ENCODE data around the gene HOXB1.

The HOXB1 gene

DNA sequence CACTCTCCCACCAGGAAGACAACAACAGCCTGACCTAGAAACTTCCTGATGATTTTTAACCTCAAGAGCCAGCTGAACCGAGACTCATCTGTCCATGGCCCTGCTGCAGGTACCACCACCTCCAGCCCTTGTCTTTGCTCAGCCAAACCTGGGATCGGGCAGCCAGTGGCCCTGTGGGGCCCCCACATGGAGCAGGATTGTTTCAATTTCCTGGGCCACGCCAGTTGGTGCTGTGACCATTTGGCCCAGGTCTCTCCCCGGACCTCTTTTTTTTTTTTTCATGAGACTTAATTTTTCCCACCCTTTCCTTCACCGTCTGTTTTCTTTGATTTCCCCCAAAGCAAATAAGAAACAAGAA, 22.4 kb upstream of the HOXB1 start:
- no peak for DNase-seq

DNA sequence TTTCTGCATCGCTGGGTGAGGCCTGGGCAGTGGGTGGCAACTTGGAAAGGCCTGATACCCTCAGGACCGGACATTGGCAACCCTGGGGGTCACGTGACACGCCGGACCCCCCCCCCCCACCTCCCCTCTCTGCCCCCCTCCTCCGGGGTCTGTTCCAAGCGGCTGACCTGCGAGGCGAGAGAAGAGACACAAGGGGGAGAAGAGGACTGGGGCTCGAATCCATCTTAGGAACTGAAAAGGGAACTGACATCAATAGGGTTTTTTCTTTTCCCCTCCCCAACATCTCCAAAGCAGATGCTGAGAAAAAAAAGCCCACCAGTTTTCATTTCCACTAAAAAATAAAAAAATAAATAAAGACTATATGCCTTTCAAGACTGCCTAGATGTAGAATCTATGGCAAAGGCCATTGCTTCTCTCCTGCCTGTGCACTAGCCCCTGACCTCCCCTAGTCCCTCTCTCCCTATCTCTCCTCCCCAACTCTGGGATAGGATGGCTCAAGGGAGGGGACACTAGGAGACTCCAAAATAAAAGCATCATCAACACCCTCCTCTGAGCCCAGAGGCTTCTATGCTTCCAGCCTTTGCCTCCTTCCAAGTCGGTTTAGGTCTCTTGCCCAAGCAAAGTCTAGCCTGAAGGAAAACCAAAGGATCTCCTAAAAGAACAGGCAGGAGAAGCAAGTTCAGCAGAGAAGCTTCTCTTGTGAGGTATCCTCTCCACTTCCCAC, 21.8 kb upstream of the HOXB1 start:
- DNase-seq: no peak

DNA sequence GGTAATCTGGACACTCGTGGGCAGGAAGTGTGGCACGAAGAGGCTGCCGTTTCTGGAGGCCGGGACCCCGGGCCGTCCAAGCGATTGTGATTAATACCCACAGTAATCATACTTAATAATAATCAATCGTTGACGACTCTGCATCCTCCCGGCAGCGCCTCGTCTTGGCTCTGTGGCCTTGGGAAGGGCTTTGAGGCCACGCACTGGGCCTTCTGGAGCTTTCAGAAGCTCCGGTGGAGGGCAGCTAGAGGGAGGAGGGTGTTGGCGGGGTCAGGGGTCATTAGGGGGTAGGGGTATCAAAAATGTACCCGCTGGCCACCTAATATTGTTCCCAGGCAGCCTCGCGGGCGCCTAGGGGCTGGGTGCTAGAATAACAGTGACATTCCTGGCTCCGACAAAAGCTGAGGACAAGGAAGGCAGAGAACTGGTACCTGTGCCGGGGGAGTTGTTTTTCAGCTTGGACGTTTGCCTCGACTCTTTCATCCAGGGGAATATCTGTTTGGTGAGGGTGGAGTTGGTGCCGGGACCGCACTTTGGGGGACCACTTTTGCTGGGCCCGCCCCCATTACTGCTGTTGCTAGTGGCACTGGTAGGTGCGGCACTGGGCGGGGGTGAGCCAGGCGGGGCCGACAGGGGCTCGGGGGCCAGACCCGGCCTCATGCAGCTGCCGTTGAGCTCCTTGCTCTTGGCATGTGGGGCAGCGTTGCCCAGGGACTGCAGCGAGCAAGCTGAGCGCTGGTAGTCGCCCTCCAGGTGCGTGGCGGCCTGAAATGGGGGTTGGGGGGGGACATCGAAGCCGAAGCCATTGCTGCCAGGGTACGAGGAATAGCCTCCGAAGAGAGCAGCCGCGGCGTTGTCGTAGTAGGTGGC, 21.0 kb upstream of the HOXB1 start:
- DNase-seq: no peak

DNA sequence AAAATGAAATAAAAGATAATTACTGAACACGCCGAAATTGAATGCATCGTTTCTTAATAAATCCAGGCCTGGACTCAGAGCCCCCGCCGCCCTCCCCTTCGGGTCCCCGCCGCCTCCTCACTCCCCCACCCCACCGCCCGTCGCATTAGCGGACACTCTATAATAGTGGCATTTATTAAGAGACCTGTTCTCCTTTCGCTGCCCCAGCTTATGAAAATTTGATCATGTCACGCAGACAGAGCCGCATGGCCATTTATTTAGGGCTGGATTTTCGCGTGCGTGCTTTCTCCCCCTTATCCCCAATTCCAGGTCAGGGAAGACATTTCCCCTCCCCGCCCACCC, 20.4 kb upstream of the HOXB1 start:
- DNase-seq: no peak

DNA sequence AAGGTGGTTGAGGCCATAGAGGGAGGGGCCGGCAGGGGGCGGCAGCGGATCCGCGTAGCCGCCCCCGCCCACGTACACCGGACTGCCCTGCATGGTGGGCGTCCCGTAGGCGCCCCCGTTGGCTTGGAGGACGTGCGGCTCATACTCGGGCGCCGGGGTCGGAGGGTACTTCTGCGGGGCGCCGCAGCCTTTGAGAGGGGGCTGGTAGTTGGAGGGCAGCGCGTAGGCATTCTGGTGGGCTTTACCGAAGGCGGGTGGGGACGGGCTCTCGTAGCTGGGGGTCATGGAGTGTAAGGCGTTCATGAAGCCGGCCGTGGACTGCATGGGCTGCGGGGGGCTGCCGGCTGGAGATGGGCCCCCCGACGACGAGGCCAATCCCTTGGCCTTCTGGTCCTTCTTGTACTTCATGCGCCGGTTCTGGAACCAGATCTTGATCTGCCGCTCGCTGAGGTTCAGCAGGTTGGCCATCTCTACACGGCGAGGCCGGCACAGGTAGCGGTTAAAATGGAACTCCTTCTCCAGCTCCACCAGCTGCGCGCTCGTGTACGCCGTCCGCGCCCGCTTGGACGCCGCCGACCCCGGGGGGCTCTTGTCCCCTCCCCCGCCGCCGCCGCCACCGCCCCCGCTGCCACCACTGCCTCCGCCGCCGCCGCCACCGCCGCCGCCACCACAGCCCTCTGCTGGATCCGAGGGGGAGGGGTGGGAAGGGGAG, 19.8 kb upstream of the HOXB1 start:
- DNase-seq: no peak

DNA sequence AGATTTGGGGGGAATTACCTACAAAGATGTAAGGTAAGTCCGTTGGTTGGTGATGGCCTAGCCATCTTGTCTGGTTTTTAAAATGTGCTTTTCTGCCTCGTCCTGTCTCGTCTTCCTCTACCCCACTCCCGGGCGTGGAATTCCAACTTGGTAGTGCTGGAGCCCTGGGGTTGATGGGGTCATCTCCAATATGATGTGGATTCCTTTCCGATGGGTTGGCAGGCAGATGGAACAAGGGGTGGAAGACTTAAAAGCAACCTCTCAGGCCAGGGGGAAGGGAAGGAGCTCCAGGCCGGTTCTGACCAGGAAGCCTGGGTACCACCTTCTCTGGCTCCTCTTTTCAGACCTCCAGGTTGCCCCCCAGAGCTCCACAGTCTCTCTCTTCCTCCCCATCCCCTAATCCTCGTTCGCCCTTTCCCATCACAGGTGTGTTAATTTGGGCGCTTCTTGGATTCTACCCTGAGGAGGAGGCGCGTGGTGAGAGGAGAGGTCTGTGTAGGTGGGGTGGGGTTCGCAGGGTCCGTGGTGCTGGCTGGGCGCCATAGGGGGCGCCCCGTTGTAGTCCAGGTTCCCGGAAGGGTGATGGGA, 19.2 kb upstream of the HOXB1 start:
- DNase-seq: no peak

DNA sequence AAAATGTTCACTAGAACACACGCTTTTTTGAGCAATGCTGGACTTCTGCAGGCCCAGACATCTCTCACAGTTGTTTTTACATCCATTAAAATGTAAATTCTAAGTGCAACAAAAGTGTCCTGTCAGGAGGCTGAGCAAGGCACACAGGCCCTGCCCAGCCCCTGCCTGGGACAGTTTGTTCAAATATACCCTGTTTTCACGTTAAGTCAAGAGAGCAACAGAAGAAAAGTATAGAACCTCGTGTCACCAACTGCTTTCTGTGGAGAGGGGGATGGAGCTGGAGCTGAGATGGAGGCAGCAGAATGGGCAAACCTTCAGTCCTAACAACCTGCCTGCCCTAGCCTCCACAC, 18.4 kb upstream of the HOXB1 start:
- no peak for DNase-seq

DNA sequence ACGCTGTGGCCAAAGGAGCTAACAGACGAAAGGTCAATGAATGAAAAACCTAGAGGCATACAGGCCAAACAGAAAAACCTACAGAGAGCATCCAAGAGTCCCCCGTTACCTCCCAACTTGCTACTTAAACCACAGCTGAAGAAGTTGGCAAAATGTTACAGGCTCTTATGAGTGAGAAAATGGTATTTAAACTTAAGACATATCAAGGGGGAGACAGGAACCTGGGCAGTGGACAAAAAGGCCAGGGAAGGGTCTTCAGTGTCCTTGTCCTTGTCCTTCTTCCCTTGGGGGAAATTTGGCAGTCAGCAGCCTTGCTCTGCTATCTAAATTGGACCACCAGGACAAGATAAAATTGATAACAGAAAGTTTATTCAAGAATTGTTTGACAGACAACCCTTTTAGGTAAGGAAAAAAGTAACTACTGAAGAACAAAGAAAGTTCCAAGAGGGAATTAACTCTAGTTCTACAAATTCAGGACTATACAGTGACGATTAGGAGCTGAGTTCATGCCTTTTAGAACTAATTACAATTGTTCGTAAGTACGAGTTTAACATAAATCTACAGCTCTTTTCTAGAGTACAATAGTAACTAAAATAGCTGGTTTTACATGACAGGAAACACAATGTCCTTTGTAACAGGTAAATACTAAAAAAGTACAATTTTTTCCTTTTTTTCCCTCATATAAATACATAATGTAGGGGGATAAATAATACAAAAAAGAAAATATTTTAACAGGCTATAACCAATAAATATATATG, 17.9 kb upstream of the HOXB1 start:
- DNase-seq: no peak

DNA sequence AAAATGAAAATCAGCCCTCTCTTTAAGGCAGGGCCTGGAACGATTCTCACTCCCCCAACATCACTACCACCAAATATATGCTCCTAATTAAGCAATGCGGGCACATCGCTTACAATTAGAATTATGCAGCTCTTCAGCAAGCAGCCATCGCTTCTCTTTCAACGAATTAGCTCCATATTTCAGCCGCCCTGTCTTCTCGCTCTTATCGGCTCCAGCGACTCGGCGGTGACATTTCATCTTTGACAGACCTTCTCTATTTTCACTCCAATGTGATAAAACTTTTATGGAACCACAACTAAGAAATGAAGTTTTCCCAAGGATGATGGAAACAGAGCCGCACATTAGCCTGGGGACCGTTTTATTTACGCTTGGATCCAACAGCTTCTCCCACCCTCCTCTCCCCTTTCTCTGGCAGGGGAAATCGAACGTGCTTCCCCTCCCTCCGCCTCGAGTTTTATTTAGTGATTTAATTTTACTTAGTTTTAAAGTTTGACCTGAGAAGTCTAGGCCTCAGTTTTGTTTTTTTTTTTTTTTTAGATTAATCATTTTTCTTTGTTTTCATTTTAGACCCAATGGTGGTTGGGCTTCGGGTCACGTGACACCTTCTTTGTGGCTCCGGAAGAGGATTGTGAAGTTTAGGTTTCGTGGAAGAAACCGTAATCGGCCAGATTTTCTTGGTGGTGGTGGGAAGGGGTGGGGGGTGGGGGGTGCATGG, 17.2 kb upstream of the HOXB1 start:
- DNase-seq: peak; percentile 42

DNA sequence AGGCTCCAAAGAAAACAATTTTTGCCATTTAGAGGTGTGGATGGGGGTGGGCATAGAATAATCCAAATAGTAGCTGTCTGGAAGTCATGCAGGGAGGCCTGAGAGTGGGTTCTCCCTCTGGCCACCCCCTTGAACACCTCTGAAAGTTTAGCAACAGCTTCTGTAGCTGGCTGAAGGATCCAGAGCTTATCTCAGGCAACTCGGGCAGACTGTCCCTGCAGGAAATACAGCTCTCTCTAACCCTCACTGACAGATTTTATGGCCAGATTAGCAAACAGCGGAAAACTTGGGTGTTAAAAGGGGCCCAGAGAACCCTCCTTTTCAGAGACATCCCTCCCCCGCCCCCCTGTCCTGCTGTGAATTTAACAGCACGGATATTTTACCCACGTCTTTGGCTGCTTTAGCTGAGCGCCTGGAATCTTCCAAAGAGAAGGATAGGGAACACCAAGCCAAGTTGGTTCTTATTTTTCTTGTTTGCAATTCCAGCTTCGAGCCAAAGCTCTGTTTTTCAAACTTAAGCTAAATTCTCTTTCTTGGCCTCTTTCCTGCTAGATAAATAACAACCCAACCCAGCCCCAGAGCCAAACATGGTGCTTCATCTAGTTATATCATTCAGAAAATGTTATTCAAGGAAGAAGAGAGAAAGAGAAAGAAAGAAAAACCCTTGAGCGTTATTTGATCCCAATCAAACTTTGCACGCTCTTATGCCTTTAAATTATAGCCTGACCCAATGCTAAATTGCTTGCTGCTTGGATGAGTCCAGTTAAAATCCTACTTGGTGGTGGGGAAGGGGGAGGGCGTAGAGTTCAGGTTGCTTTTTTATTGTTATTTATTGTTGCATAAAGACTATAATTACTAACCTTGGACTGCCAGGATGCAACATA, 16.4 kb upstream of the HOXB1 start:
- no peak for DNase-seq

DNA sequence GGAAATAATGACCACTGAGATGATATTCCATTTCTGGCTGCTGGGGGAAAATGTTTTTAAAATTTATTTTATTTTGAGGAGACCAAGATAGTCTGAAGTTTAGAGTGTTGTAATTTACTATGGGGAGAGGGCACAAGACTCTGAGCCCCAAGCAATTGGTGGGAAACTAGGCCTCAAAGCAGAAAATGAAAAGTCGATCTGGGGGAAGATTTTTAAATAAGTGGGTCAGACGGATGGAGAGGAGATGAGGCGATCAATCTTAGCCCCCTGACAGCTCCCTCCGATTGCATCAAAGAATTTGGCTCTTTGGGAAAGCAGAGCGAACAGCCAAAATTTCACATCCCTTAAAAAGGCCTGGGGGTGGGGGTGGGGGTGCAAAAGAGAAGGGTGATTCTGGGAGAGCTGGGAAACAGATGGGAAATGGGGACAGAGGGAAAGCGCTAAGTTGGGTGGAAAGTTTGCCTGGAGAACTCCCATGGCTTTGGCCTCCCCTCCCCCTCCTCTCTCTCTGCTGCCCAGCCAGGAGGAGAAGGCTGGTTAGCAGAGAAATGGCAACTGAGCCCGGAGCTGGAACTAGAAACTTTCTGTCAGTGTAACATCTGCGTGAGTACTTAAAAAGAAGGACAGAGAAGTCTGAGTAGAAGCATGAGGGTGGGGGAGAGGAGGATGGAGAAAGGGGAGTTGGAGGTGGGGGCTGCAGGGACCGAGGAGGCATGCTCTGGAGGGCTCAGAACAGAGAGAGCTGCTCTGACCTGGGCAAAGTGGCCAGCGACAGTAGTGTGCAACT, 15.5 kb upstream of the HOXB1 start:
- no peak for DNase-seq

DNA sequence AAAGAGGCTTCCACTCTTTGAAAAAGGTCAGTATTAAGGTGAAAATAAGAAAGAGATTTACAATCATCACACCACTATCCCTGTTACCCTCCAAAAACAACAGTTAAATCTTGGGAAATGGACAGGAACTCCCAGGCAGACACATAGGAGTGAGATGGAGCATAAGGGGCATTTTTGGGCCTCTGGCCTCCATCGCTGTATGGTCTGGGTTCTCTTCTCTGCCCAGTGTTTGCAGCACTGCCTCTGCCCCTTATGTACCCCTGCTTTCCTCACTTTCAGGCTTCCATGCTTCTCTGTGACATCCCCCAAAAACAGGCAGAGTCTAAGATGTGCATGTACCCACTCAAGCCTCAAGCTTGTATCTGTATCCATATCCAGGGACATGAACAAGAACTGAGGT, 14.7 kb upstream of the HOXB1 start:
- no peak for DNase-seq

DNA sequence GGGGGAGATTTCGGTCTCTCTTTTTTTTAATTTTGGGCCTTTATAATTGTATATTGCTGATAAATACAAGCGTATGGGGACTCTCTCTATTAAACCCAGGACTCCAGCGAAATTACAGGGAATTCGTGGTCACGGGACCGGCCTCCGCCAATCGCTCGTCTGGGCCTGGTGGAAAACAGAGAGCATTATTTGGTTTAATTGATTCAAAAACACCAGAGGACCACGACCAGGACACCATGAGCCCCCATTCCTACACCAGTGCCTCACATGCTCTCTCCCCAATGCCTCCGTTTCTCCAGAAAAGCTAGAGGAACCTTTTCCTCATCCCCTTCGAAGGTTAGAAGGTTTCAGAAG, 14.2 kb upstream of the HOXB1 start, which contains the start of gene HOXB2:
Gene HOXB2, minus strand, starts transcription at position 88 of the 354 bp plus-strand sequence. CDS start 198 bp downstream, outside the sequence.
- no peak for DNase-seq

DNA sequence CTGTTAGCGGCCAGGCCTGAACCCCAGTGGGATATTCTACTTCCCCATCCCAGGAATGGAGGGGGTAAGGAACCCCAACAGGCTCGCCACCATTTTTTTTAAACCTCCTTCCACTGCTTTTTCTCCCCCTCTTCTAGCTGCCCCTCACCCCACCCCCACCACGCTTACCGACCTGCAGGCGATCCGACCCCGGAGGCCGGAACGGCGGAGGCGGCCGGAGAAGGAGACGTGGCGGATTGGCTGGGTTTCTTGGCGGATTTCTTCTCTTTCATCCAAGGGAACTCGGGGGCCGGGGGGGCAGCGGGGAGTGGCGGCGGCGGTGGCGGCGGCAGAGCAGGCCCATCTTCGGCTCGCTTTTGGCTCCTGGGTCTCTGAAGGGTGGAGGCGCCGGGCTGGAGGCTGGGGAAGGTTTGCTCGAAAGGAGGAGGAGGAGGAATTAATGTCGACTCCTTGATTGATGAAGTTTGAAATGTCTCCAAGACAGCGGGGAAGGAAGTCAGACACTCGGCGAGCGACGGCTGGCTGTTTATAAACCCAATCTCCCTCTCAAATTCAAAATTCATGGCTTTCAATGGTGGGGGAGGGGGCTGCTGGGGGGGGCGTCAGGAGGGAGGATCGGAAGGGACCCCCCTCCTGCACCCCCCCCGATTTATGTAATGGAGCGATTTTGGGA, 13.7 kb upstream of the HOXB1 start:
- peak; percentile 38 for DNase-seq

DNA sequence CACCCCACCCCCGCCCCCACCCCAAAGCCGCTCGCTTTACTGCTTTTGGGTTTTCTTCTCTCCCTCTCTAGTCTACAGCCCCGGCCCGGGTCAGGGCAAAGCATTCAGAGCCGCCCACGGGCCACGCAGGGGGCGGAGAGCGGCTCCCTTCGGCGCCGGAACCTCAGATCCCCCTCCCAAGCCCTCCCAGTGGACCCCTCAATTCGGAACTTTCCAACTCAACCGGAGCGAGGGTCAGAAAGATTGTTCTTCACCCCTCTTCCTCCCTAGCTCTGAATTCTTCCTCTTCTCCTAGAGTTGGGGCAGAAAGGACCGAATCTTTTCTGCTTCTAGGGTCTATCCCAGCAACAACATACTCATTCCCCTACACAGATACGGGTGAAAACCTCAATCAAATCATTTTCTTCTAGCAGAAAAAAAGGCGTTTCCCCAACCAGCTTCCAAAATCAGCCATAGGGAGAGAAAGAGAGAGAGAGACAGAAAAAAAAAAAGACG, 13.1 kb upstream of the HOXB1 start:
- DNase-seq: peak; percentile 60

DNA sequence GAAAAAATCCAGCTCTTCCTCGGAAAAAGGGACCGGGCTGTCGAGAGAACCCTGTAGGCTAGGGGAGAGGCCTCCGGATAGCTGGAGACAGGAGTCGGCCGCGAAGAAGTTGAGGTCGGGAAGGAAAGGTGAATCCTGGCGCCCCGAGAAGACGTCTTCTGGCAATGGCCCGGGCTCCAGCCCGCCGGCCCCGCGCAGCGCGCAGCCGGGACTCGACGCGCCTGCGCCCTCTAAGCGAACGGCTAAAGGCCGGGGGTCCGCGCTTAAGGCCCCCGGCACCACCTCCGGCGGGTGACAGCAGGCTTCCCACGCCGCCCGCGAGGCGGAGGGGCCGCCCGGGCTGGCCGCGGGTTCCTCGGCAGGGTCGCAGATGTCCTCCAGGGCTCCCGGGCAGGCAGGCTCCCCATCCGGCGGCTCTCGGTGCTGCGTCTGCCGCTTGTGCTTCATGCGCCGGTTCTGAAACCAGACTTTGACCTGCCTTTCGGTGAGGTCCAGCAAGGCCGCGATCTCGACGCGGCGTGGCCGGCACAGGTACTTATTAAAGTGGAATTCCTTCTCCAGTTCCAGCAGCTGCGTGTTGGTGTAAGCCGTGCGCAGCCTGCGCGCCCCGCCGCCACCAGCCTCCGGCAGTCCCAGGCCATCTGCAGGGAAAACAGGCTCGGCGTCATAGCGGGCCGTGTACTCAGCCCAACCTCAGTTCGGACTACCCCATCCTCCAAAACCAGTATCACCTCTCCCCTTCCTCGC, 12.5 kb upstream of the HOXB1 start:
- peak; percentile 62 for DNase-seq

DNA sequence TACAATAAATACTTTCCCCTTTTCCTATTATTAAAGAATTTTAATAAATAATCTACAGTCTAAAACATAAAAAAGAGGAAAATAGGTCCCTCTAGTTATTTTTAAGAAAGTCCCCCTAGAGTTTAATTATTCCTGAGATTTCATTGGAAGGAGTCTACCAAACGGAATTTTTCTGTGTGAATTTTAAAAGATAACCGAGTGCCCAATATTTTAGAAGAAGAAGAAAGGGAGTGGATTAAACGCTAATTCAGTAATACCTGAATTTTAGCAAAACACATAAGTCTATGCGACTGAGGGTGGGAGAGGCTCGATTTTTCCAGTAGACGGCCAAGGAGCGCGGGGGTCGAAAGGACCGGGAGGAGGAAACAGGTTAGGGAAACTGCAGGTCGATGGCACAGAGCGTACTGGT, 11.9 kb upstream of the HOXB1 start:
- no peak for DNase-seq

DNA sequence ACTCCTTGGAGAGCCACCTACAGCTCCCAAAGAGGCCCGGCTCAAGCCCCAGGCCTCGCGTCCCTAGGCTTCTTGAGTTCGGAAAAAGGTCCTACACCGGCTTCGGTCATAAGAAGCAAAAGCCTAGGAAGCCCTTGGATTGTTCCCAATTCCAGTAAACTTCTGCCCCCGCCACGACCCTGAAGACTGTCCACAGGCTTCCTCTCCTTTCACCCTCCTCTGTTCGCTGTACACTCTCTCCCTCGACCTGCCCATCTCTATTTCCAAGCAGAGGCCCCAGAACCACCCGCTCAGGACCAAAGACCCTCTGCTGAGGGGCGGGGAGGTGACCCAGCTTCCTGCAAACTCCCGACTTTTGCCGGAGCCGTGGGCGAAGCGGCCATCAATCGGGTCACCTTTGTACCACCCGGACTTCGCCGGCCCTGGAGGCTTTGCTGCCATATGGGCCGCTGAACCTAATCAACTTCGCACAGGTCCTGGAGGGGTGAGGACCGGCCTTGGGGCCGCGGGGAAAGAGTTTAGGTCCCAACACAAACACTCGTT, 11.4 kb upstream of the HOXB1 start:
- peak; percentile 31 for DNase-seq

Data from activated naive CD4-positive, alpha-beta T cell treated with Interleukin-2 at 50 U/mL for 16 hours (primary cell).